Middle frontal gyrus (tissue), 1 donor: ENCODE results near the gene RANBP6.
"Not testable (repeated sequence)": the region's sequence is repeated elsewhere in the genome, so short reads cannot be mapped to it uniquely, and the experiment has no call there.

ENCODE experiments used
- DNase-seq: peaks from one replicate; pipeline ENCODE4 v3.0.0-alpha.2; 2015; ENCODE audit warnings: low spot score; ENCODE audit errors: extremely low spot score

RANBP6 gene

GRCh38 chr9:6015278-6016157 lies at the start of gene RANBP6:
Gene RANBP6 (minus strand): TSS chr9:6015624. CDS start chr9:6015607, 17 bp downstream.
- DNase-seq = peak; percentile 77

- DNase-seq = not testable (repeated sequence)
Measured at GRCh38 chr9:6063146-6063545, 47.7 kb upstream of the RANBP6 start.

GRCh38 chr9:6055666-6056065 lies 40.2 kb upstream of the RANBP6 start:
- DNase-seq = no peak

GRCh38 chr9:6055216-6055615 lies 39.8 kb upstream of the RANBP6 start:
- DNase-seq = peak; percentile 52

GRCh38 chr9:6054280-6055099 lies 39.1 kb upstream of the RANBP6 start:
- no peak for DNase-seq

- no peak for DNase-seq
Measured at GRCh38 chr9:6052293-6052919, 37.0 kb upstream of the RANBP6 start.

GRCh38 chr9:6051511-6051950 lies 36.1 kb upstream of the RANBP6 start:
- DNase-seq = no peak

GRCh38 chr9:6049798-6050197 lies 34.4 kb upstream of the RANBP6 start:
- no peak for DNase-seq

- DNase-seq = no peak
Measured at GRCh38 chr9:6048039-6048438, 32.6 kb upstream of the RANBP6 start.

- no peak for DNase-seq
Measured at GRCh38 chr9:6047020-6047419, 31.6 kb upstream of the RANBP6 start.

GRCh38 chr9:6045364-6045763 lies 29.9 kb upstream of the RANBP6 start:
- DNase-seq = no peak

- DNase-seq = no peak
Measured at GRCh38 chr9:6040077-6040476, 24.7 kb upstream of the RANBP6 start.

GRCh38 chr9:6036391-6036790 lies 21.0 kb upstream of the RANBP6 start:
- DNase-seq = no peak

- DNase-seq = no peak
Measured at GRCh38 chr9:6034954-6035353, 19.5 kb upstream of the RANBP6 start.

- DNase-seq = no peak
Measured at GRCh38 chr9:6029604-6030274, 14.3 kb upstream of the RANBP6 start.

GRCh38 chr9:6024035-6024554 lies 8.7 kb upstream of the RANBP6 start:
- no peak for DNase-seq

- not testable (repeated sequence) for DNase-seq
Measured at GRCh38 chr9:6016975-6017374, 1.6 kb upstream of the RANBP6 start.

GRCh38 chr9:6014670-6015270 lies 654 bp downstream of the RANBP6 start:
- DNase-seq = no peak

- DNase-seq = peak; percentile 94
Measured at GRCh38 chr9:6008169-6008979, 7.0 kb downstream of the RANBP6 start.

- peak; percentile 25 for DNase-seq
Measured at GRCh38 chr9:6007770-6008168, 7.7 kb downstream of the RANBP6 start.
